Kidney (tissue), 14 donors: ENCODE results near the gene DOK6. TPM values are rescaled to one million over a fixed set of nuclear protein-coding genes. Genes with fewer than 3 reads are reported as not detected.

ENCODE experiments used
- DNase-seq, 5 donors: peaks; one replicate each; pipeline ENCODE4 v3.0.0-alpha.2; 2013 to 2020
- FAIRE-seq: peaks from 2 replicates; lab custom pipeline; 2012; peaks lifted over from hg19 to GRCh38; lab: Jason Lieb, UNC
- H3K27ac ChIP-seq, 2 donors: one replicate each; pipeline ENCODE4 v1.7.0; 2013; ENCODE audit warnings: low read depth in 2 of 2, low read length in 2 of 2, inconsistent platforms in 1 of 2
- H3K27me3 ChIP-seq: one replicate; pipeline ENCODE4 v1.7.1; 2013; ENCODE audit warnings: low read length, inconsistent platforms; ENCODE audit not compliant: control insufficient read depth, insufficient read depth
- H3K36me3 ChIP-seq, 3 donors: one replicate each; pipeline versions ENCODE4 v1.7.0 to v1.7.1; 2013; ENCODE audit warnings: low read length in 3 of 3, control low read depth in 1 of 3, inconsistent platforms in 1 of 3; ENCODE audit not compliant: insufficient read depth in 3 of 3, control insufficient read depth in 2 of 3
- H3K4me1 ChIP-seq, 3 donors: one replicate each; pipeline versions ENCODE4 v1.7.0 to v1.7.1; 2013; ENCODE audit warnings: low read length in 3 of 3, inconsistent platforms in 1 of 3, low read depth in 1 of 3; ENCODE audit not compliant: control insufficient read depth in 2 of 3, insufficient read depth in 2 of 3
- H3K4me3 ChIP-seq, 3 donors: one replicate each; pipeline versions ENCODE4 v1.7.0 to v1.8.1; 2013; ENCODE audit warnings: low read length in 3 of 3, control low read depth in 1 of 3, inconsistent platforms in 1 of 3
- H3K9ac ChIP-seq, 3 donors: one replicate each; pipeline versions ENCODE4 v1.7.0 to v1.7.1; 2013; ENCODE audit warnings: low read length in 3 of 3, control low read depth in 1 of 3, inconsistent platforms in 1 of 3
- H3K9me3 ChIP-seq, 3 donors: one replicate each; pipeline versions ENCODE4 v1.7.0 to v1.7.1; 2013; ENCODE audit warnings: low read length in 3 of 3, control low read depth in 1 of 3, inconsistent platforms in 1 of 3; ENCODE audit not compliant: control insufficient read depth in 2 of 3, insufficient read depth in 1 of 3
- intact Hi-C: fragments of 100-400 bp; cut with DNase I; formaldehyde crosslinking; loops from one replicate; pipeline ENCODE4 v1.11.1; 2022
- polyA plus RNA-seq: library from polyadenylated mRNA; stranded (reverse); fragments of 350-450 nt; fragmentation: Illumina TruSeq; extraction: RNeasy Lipid Tissue Mini Kit (QIAGEN cat#74804); gene quantifications from one replicate; pipeline ENCODE4 v1.2.3, GENCODE V29; 2014; ENCODE audit warnings: low read depth, low replicate concordance; ENCODE audit not compliant: insufficient read depth
- total RNA-seq: library from RNA; stranded (reverse); fragmentation: NEBNext Ultra II Directional; extraction: Animal tissue kit (Norgen Biotek cat#: 25700); gene quantifications from one replicate; pipeline ENCODE4 v1.2.1, GENCODE V29; 2021
- TF ChIP-seq, protein P1 (sequence below): IDR thresholded peaks from 3 replicates; pipeline ENCODE4 v1.5.1; 2012; ENCODE audit warnings: mild to moderate bottlenecking, moderate library complexity, borderline replicate concordance; ENCODE audit not compliant: insufficient read depth; ENCODE audit errors: extremely low read depth
- donor health status: control.
- donor health status: control.
- donor health status: control.
- donor health status: control.
- donor health status: control.
- donor health status: DM: yes; HTN: yes; CAD: no.
- donor health status: Normal renal cell carcinoma (clear cell type).

Gene DOK6
- total and polyA plus RNA-seq, 2 donors from 2014 or later = 3.8 to 4.6 TPM

DNA sequence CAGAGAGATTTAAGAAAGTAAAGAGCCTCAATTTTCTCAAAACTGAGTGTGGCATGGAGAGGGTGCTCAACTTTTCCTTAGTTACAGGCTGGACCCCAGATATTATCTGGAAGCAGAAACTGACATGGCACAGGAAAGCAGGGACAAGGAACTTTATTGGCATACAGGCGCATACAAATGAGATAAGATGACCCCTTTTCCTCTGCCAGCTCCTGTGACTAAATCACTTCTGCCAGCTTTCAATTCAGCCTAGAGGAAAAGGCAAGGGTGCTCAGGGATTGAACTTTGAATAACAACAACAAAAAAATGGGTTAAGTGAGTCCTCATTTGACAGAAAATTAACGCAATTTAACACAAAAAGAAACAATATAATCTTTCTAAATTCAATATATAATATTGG lies 284.1 kb downstream of the DOK6 start:
- Histone ChIP-seq H3K27me3 (no peaks in the 10 kb centered on the region), H3K4me3 (no peak overlapping the region), H3K4me1 (no peaks in the 10 kb centered on the region), H3K9ac (no peak overlapping the region), H3K36me3 (no peaks in the 10 kb centered on the region), H3K27ac (no peak overlapping the region), H3K9me3 (no peaks in the 10 kb centered on the region)
- DNase-seq (no peak), FAIRE-seq (no peak)
- intact Hi-C loops = no loop called here
- TF ChIP-seq, protein P1, sequence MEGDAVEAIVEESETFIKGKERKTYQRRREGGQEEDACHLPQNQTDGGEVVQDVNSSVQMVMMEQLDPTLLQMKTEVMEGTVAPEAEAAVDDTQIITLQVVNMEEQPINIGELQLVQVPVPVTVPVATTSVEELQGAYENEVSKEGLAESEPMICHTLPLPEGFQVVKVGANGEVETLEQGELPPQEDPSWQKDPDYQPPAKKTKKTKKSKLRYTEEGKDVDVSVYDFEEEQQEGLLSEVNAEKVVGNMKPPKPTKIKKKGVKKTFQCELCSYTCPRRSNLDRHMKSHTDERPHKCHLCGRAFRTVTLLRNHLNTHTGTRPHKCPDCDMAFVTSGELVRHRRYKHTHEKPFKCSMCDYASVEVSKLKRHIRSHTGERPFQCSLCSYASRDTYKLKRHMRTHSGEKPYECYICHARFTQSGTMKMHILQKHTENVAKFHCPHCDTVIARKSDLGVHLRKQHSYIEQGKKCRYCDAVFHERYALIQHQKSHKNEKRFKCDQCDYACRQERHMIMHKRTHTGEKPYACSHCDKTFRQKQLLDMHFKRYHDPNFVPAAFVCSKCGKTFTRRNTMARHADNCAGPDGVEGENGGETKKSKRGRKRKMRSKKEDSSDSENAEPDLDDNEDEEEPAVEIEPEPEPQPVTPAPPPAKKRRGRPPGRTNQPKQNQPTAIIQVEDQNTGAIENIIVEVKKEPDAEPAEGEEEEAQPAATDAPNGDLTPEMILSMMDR = no peak

DNA sequence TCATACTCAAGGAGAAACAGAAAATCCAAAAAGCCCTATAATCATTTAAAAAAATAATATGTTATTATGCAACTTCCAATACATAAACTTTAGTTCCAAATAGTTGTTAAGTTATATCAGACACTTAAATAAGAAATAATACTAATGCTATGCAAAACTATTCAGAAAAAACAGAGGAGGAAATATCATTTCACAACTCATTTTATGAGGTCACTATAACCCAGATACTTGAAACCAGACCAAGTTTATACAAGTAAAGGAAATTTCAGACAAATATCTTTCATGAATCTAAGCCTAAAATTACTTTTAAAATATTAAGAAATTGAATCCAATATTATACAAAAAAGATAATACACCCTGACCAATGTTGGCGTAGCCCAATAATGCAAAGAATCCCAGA lies 286.2 kb downstream of the DOK6 start:
- Histone ChIP-seq H3K27me3 (no peaks in the 10 kb centered on the region), H3K4me3 (no peak overlapping the region), H3K9me3 (no peaks in the 10 kb centered on the region), H3K36me3 (no peaks in the 10 kb centered on the region), H3K27ac (no peak overlapping the region), H3K4me1 (no peaks in the 10 kb centered on the region), H3K9ac (no peak overlapping the region)
- FAIRE-seq (no peak), DNase-seq (no peak)
- TF ChIP-seq, protein P1 = no peak
- intact Hi-C loops = no loop called here

DNA sequence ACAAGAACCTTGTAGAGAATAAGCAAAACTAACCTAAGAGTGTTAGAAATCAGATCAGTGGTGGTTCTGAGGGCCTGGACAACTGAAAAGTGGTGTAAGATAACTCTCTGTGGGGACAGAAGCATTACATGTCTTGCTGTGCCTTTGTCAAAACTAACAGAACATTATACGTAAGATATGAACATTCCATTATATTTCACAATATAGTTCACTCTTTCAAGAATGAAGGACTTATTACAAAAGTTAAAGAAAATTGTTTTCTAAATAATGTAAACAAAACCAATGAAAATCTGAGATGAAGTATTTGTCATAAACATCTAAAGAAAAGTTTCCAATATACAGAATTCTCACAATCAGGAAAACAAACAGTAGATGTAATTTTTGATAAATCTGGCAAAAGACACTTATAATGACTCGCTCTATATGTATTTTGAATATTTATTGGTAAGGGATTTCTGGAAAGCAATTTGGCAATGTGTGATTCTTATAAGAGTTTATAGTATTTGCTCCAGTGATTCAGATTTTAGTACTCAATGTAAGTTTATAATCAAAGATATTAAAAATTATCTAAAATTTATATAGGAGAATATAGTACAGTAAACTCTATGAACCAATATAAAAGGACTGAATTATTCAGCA lies 288.6 kb downstream of the DOK6 start:
- H3K9ac ChIP-seq = no peak overlapping the region
- DNase-seq (no peak), FAIRE-seq (peak; percentile 13)
- TF ChIP-seq, protein P1 = no peak
- no peaks in the 10 kb centered on the region for H3K9me3 ChIP-seq
- H3K4me3 ChIP-seq = no peak overlapping the region
- H3K27me3 ChIP-seq = no peaks in the 10 kb centered on the region
- intact Hi-C loops = no loop called here
- H3K27ac ChIP-seq = no peak overlapping the region
- no peaks in the 10 kb centered on the region for H3K36me3 ChIP-seq
- no peaks in the 10 kb centered on the region for H3K4me1 ChIP-seq
